AG04450 (cell line): ENCODE data around the gene TSPAN16. TPM values are rescaled to one million over a fixed set of nuclear protein-coding genes. Genes with fewer than 3 reads are reported as not detected.

Source experiments
- CTCF ChIA-PET: fragments of 300-600, 350-600 bp; formaldehyde crosslinking; extraction: SDS; loops from one replicate; lab custom pipeline; 2022; ENCODE audit warnings: antibody characterized with exemption, inconsistent platforms; lab: Charles Lee
- POLR2A ChIA-PET: fragments of 350-600 bp; formaldehyde crosslinking; extraction: SDS; loops from one replicate; lab custom pipeline; 2021; ENCODE audit warnings: antibody characterized with exemption, inconsistent platforms; lab: Yijun Ruan, JAX
- DNase-seq: peaks from one replicate; pipeline ENCODE4 v3.0.0-alpha.2; 2011; ENCODE audit warnings: low read depth, low spot score
- H3K27ac ChIP-seq: one replicate; pipeline ENCODE4 v1.5.1; 2012; ENCODE audit warnings: low read depth, low read length, control low read depth
- H3K27me3 ChIP-seq: one replicate; pipeline ENCODE4 v1.6.0; 2012; ENCODE audit warnings: low read length; ENCODE audit not compliant: control insufficient read depth, insufficient read depth
- H3K4me3 ChIP-seq: 2 replicates; pipeline ENCODE4 v1.5.1; 2011; ENCODE audit warnings: mild to moderate bottlenecking, low read depth, low read length, control low read depth
- H3K9me3 ChIP-seq: 2 replicates; pipeline ENCODE4 v1.5.1; 2012; ENCODE audit warnings: low read length; ENCODE audit not compliant: control insufficient read depth, insufficient read depth
- polyA plus RNA-seq: library from polyadenylated mRNA; depleted of rRNA; stranded (reverse); fragments of >200 nt; gene quantifications from 2 replicates; pipeline ENCODE4 v1.2.3, GENCODE V29; 2011
- TF ChIP-seq, protein P1 (sequence below): IDR thresholded peaks from 2 replicates; pipeline ENCODE4 v1.5.1; 2011; ENCODE audit warnings: low read depth, low read length, control low read depth, inconsistent platforms

The TSPAN16 gene
- polyA plus RNA-seq, 1 experiment = not detected

DNA sequence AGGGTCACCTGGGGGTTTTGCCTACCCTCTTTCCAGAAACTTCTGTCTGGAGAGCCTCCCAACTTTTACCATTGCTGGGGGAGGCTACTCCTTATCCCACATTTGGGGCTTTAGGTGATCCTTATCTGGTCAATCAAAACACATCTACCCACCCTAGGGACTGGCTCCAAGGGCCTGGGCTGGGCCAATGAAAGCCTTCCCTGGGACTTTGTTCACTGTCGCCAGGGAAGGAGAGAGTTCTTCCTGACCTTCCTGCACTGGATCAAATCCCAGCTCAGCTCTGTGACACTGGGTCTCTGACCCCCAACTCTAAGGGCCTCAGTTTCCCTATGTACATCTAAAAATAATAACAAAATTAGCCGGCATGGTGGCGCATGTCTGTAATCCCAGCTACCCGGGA lies 44.7 kb upstream of the TSPAN16 start:
- ChIA-PET CTCF (no interaction called here), POLR2A (no interaction called here)
- TF ChIP-seq, protein P1, sequence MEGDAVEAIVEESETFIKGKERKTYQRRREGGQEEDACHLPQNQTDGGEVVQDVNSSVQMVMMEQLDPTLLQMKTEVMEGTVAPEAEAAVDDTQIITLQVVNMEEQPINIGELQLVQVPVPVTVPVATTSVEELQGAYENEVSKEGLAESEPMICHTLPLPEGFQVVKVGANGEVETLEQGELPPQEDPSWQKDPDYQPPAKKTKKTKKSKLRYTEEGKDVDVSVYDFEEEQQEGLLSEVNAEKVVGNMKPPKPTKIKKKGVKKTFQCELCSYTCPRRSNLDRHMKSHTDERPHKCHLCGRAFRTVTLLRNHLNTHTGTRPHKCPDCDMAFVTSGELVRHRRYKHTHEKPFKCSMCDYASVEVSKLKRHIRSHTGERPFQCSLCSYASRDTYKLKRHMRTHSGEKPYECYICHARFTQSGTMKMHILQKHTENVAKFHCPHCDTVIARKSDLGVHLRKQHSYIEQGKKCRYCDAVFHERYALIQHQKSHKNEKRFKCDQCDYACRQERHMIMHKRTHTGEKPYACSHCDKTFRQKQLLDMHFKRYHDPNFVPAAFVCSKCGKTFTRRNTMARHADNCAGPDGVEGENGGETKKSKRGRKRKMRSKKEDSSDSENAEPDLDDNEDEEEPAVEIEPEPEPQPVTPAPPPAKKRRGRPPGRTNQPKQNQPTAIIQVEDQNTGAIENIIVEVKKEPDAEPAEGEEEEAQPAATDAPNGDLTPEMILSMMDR = no peak
- no peaks in the 10 kb centered on the region; the same call in 1 of the 2 replicates for H3K9me3 ChIP-seq
- no peak for DNase-seq
- H3K4me3 ChIP-seq = no peak overlapping the region
- no peaks in the 10 kb centered on the region for H3K27me3 ChIP-seq
- H3K27ac ChIP-seq = no peak overlapping the region

DNA sequence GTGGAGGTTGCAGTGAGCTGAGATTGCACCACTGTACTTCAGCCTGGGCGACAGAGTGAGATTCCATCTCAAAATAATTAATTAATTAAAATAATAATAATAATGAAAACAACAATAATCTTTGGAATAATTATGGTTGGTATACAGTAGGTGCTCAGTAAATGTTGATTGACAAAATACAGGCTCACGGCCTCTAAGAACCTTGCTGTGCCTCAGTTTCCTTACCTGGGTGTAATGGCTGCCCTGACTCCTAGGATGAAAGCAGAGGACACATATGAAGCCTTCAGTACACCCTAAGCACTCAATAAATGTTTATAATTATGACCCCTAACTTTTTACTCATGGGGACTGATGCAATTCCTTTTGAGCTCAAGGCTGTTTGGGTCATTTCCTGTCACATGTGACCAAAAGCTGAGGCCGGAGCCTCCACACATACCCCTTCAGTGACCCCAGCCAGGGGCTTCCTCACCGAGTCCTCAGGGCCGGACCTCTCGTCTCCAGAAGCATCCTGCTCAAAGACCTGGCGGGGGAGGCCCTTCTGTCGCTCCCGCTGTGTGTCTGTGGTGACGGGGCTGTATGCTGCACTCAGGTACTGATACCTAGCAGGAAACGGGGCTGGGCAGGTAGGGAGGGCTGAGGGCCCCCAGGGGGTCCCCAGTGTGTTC lies 44.2 kb upstream of the TSPAN16 start:
- POLR2A ChIA-PET = no interaction called here
- CTCF ChIA-PET = interaction anchor here (1.3 kb wide), 1 partner anchor 9 kb away, joined by 5 read pairs; no protein-coding TSS in a partner anchor

DNA sequence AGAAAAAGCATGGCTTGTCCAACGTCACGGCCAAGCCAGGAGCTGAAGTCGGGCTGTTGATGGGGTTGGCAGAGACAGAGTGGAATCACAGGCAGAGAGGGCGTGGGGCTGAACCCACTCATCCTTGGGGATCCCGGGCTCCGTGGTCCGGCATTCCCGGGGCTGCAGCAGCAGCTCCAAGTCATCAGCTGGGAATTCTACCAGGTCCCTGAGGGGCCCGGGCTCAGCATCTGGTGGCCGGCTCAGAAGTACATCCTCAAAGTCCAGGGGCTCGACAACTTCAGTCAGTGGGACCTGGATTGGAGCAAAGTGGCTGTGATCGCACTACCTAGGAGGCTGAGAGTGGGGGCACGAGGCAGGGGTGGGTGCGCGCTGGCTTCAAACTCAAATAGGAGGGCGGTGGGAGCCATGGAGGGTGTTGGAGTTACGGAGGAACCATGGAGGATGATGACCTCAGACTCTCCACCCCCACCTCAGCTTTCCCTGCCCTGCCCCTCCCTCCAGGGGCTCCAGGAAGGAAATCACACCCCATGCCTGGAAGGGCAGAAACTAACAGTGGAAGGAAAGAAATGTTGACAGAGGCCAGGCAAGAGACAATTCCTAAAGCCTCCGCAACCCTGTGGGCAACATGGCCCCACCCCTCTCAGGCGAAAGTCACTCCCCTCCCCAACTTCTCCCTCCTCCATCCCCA lies 43.1 kb upstream of the TSPAN16 start:
- DNase-seq = no peak
- no peak overlapping the region for H3K4me3 ChIP-seq
- no peaks in the 10 kb centered on the region for H3K27me3 ChIP-seq
- H3K27ac ChIP-seq = no peak overlapping the region
- TF ChIP-seq, protein P1 = no peak
- no peaks in the 10 kb centered on the region; the same call in 1 of the 2 replicates for H3K9me3 ChIP-seq
- CTCF ChIA-PET = interaction anchor here (1.3 kb wide), 1 partner anchor 10 kb away, joined by 5 read pairs; no protein-coding TSS in a partner anchor
- POLR2A ChIA-PET = no interaction called here

More for the DNA sequence above, 44.2 kb upstream of the TSPAN16 start:
- TF ChIP-seq, protein P1 = no peak
- Histone ChIP-seq H3K9me3 (no peaks in the 10 kb centered on the region; the same call in 1 of the 2 replicates), H3K27me3 (no peaks in the 10 kb centered on the region), H3K4me3 (no peak overlapping the region), H3K27ac (no peak overlapping the region)
- DNase-seq = no peak

DNA sequence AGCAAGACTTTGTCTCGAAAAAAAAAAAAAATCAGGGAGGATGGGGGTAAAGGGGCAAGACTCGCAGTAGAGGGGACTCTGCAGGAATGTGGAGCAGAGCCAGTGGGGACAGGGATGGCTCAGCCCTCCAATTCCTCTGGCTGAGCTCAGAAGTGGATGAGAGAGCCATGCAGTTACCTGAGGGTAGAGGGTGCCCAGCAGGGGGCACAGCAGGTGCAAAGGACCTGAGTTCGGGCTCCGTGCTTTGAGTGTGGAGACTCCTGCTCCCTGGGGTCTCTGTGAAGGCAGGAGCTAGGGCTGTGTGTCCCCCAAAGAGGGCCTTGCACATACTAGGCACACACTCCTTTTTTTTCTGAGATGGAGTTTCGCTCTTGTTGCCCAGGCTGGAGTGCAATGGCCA lies 41.3 kb upstream of the TSPAN16 start:
- Histone ChIP-seq H3K9me3 (no peaks in the 10 kb centered on the region), H3K27ac (no peak overlapping the region), H3K4me3 (no peak overlapping the region), H3K27me3 (no peaks in the 10 kb centered on the region)
- CTCF ChIA-PET = interaction anchor here (0.6 to 1.2 kb wide), 2 partner anchors 8 to 38 kb away, joined by 4 read pairs; partner anchors contain the start of gene DOCK6
- TF ChIP-seq, protein P1 = no peak; the same call in 1 of the 2 replicates
- POLR2A ChIA-PET = no interaction called here
- DNase-seq = no peak

DNA sequence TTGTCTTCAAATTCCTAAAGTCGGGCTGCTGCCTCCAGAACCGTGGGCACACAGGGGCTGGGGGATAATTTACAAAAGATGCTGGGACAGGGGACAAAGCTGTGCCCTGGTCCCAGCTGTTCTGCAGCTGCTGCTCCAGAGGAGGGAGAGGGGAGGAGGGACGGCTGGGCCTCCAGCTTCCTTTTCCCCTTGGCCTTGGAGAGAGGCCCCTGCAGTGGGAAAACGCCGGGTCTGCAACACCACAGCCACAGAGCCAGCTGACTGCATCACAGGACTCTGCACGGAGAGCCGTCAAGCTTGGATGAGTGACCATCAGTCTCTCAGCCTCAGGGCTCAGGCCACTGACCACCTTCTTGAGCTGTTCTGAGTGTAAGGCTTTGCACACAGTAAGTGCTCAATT lies 39.8 kb upstream of the TSPAN16 start:
- ChIA-PET CTCF (interaction anchor here (0.5 to 1.8 kb wide), 6 partner anchors 13 to 227 kb away, joined by 3 to 6 read pairs (median 4); no protein-coding TSS in a partner anchor), POLR2A (no interaction called here)
- H3K27me3 ChIP-seq = no peaks in the 10 kb centered on the region
- H3K4me3 ChIP-seq = no peak overlapping the region
- H3K9me3 ChIP-seq = no peaks in the 10 kb centered on the region
- no peak for DNase-seq
- H3K27ac ChIP-seq = peak overlapping the region; percentile 21
- TF ChIP-seq, protein P1 = no peak
